ENCODE data around the gene IQCF5. TPM values are rescaled to one million over a fixed set of nuclear protein-coding genes. Genes with fewer than 3 reads are reported as not detected.
A peak's percentile ranks its signal among the peaks of the same experiment; 100 is the strongest.
"Not testable (repeated sequence)": the region's sequence is repeated elsewhere in the genome, so short reads cannot be mapped to it uniquely, and the experiment has no call there.

Gene IQCF5
- not detected in 2 replicates for total RNA-seq (2014; rRNA removed; shearing (Covaris generic))

- Histone ChIP-seq H3K27ac (no peak within 1 kb of the TSS), H3K36me3 (no peaks in the 10 kb centered on the region), H3K4me1 (no peaks in the 10 kb centered on the region), H3K4me3 (no peak within 1 kb of the TSS), H3K27me3 (no peaks in the 10 kb centered on the region), H3K9me3 (replicated peaks) (no peaks in the 10 kb centered on the region)
- DNase-seq: no peak
Observed at GRCh38 chr3:51875501-51875900, at the start of gene IQCF5. Gene IQCF5, minus strand, starts transcription at chr3:51875601. Its CDS starts 70 bp downstream, at chr3:51875531.

GRCh38 chr3:51921081-51921578, 45.7 kb upstream of the IQCF5 start:
- Histone ChIP-seq H3K36me3 (no peaks in the 10 kb centered on the region), H3K4me3 (no peak overlapping the region), H3K27ac (no peak overlapping the region), H3K9me3 (replicated peaks) (no peaks in the 10 kb centered on the region), H3K27me3 (no peaks in the 10 kb centered on the region), H3K4me1 (no peaks in the 10 kb centered on the region)
- DNase-seq: no peak

GRCh38 chr3:51916418-51916817, 41.0 kb upstream of the IQCF5 start:
- Histone ChIP-seq H3K9me3 (replicated peaks) (no peaks in the 10 kb centered on the region), H3K4me3 (no peak overlapping the region), H3K27me3 (peaks cover 2% of the 10 kb centered on the region; the same call in 1 of the 2 replicates), H3K36me3 (no peaks in the 10 kb centered on the region), H3K27ac (no peak overlapping the region), H3K4me1 (no peaks in the 10 kb centered on the region)
- no peak for DNase-seq

- Histone ChIP-seq H3K27ac (no peak overlapping the region), H3K4me3 (no peak overlapping the region), H3K9me3 (replicated peaks) (no peaks in the 10 kb centered on the region; the same call in 1 of the 2 replicates), H3K36me3 (no peaks in the 10 kb centered on the region), H3K4me1 (no peaks in the 10 kb centered on the region), H3K27me3 (peaks cover 2% of the 10 kb centered on the region; the same call in 1 of the 2 replicates)
- DNase-seq: no peak
Observed at GRCh38 chr3:51908026-51908425, 32.6 kb upstream of the IQCF5 start.

GRCh38 chr3:51904034-51904823, 28.8 kb upstream of the IQCF5 start:
- no peak for DNase-seq
- H3K9me3 ChIP-seq (replicated peaks): no peaks in the 10 kb centered on the region; the same call in 1 of the 2 replicates

GRCh38 chr3:51902361-51902760, 27.0 kb upstream of the IQCF5 start:
- not testable (repeated sequence) for H3K4me3 ChIP-seq; H3K27ac ChIP-seq; H3K9me3 ChIP-seq (replicated peaks); H3K27me3 ChIP-seq; H3K4me1 ChIP-seq; H3K36me3 ChIP-seq; DNase-seq

More at GRCh38 chr3:51904034-51904823, 28.8 kb upstream of the IQCF5 start:
- Histone ChIP-seq H3K36me3 (no peaks in the 10 kb centered on the region), H3K4me1 (no peaks in the 10 kb centered on the region), H3K27ac (no peak overlapping the region), H3K27me3 (no peaks in the 10 kb centered on the region), H3K4me3 (no peak overlapping the region)

GRCh38 chr3:51900043-51900442, 24.6 kb upstream of the IQCF5 start:
- H3K4me3 ChIP-seq, H3K36me3 ChIP-seq, DNase-seq: not testable (repeated sequence)

GRCh38 chr3:51897391-51897790, 22.0 kb upstream of the IQCF5 start:
- Histone ChIP-seq H3K36me3 (no peaks in the 10 kb centered on the region), H3K27me3 (no peaks in the 10 kb centered on the region), H3K4me1 (no peaks in the 10 kb centered on the region), H3K27ac (no peak overlapping the region), H3K9me3 (replicated peaks) (no peaks in the 10 kb centered on the region), H3K4me3 (no peak overlapping the region)
- DNase-seq: no peak

More at GRCh38 chr3:51900043-51900442, 24.6 kb upstream of the IQCF5 start:
- H3K27me3 ChIP-seq; H3K4me1 ChIP-seq; H3K9me3 ChIP-seq (replicated peaks); H3K27ac ChIP-seq: not testable (repeated sequence)

- no peaks in the 10 kb centered on the region for H3K36me3 ChIP-seq
- no peaks in the 10 kb centered on the region for H3K9me3 ChIP-seq (replicated peaks)
- DNase-seq: no peak
- no peaks in the 10 kb centered on the region for H3K4me1 ChIP-seq
- no peaks in the 10 kb centered on the region for H3K27me3 ChIP-seq
- no peak overlapping the region for H3K27ac ChIP-seq
- H3K4me3 ChIP-seq: no peak overlapping the region
Observed at GRCh38 chr3:51896607-51897305, 21.4 kb upstream of the IQCF5 start.

GRCh38 chr3:51894939-51895338, 19.5 kb upstream of the IQCF5 start:
- Histone ChIP-seq H3K27ac (no peak overlapping the region), H3K4me1 (no peaks in the 10 kb centered on the region), H3K4me3 (no peak overlapping the region), H3K9me3 (replicated peaks) (no peaks in the 10 kb centered on the region), H3K27me3 (no peaks in the 10 kb centered on the region), H3K36me3 (no peaks in the 10 kb centered on the region)
- DNase-seq: no peak

GRCh38 chr3:51894391-51894790, 19.0 kb upstream of the IQCF5 start:
- Histone ChIP-seq H3K27ac (no peak overlapping the region), H3K27me3 (no peaks in the 10 kb centered on the region), H3K36me3 (no peaks in the 10 kb centered on the region), H3K4me3 (no peak overlapping the region), H3K9me3 (replicated peaks) (no peaks in the 10 kb centered on the region), H3K4me1 (no peaks in the 10 kb centered on the region)
- no peak for DNase-seq

- no peaks in the 10 kb centered on the region for H3K4me1 ChIP-seq
- H3K36me3 ChIP-seq: no peaks in the 10 kb centered on the region
- peak in 1 of 2 experiments; percentile 6 for DNase-seq
- H3K27me3 ChIP-seq: no peaks in the 10 kb centered on the region
- H3K4me3 ChIP-seq: no peak overlapping the region
- H3K9me3 ChIP-seq (replicated peaks): no peaks in the 10 kb centered on the region
- no peak overlapping the region for H3K27ac ChIP-seq
Observed at GRCh38 chr3:51891242-51892039, 16.0 kb upstream of the IQCF5 start.

- Histone ChIP-seq H3K36me3 (no peaks in the 10 kb centered on the region), H3K27me3 (peaks cover 4% of the 10 kb centered on the region; the same call in 1 of the 2 replicates), H3K4me1 (no peaks in the 10 kb centered on the region), H3K4me3 (no peak overlapping the region), H3K9me3 (replicated peaks) (no peaks in the 10 kb centered on the region), H3K27ac (no peak overlapping the region)
- no peak for DNase-seq
Observed at GRCh38 chr3:51888463-51889105, 13.2 kb upstream of the IQCF5 start.

GRCh38 chr3:51887620-51888019, 12.2 kb upstream of the IQCF5 start:
- no peak overlapping the region for H3K27ac ChIP-seq
- H3K4me3 ChIP-seq: no peak overlapping the region
- H3K36me3 ChIP-seq: no peaks in the 10 kb centered on the region
- no peaks in the 10 kb centered on the region for H3K9me3 ChIP-seq (replicated peaks)
- peaks cover 6% of the 10 kb centered on the region; the same call in 1 of the 2 replicates for H3K27me3 ChIP-seq
- DNase-seq: no peak
- no peaks in the 10 kb centered on the region for H3K4me1 ChIP-seq
